ENCODE results near the gene SRGAP1. TPM values are rescaled to one million over a fixed set of nuclear protein-coding genes. Genes with fewer than 3 reads are reported as not detected.

Gene SRGAP1
- total RNA-seq, 1 experiment from 2014 or later: 26.8 TPM

DNA sequence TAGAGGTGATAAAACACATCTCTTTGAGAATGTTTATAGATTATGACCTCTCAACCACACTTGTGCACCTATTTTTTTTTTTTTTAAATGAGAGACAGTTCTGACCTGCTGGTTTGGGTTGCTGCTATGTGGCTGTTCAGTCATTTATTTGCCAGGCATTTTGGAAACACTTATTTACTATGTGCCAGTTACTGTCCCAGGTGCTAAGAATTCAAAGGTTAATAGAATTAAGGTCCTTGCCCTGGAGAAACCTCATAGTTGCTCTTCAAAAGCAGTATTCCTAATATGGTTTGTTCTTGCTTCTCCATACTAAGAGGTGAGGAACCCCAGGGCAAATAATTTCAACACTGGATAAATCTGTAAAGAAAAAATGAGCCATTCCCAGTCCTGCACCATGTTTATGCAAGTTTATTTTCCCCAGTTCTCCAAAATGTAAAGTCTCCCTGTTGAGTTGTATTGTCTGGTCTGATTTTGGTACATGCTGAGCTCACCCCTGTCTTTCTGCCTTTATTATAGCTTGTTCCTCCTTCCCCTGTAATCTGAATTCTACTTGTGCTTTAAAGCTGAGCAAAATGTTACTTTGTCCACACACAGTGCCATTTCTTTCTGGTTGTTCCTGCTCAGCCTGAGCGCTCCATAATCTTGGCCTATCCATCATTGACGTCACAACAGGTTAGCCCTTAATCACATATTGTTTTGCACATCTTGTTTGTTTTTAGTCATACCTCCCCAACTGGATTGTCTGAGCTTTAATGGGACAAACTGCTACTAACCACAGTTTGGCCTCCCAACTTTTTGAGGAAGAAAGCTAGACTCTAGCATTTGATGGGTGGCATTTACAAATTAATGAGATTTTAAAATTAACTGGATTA, 56.7 kb downstream of the SRGAP1 start:
- H3K27ac ChIP-seq (ENCODE audit: low read length): peak overlapping the region; percentile 58
- no TSS peak for BruUV-seq (replicated peaks)
- no peak for TF ChIP-seq SIN3A (IDR thresholded peaks at IDR 0.05; ENCODE audit: borderline replicate concordance, insufficient read depth, low read depth, low read length)
- no peak for TF ChIP-seq TCF7L2 (IDR thresholded peaks at IDR 0.05; ENCODE audit: low read depth, low read length)
- no peak for TF ChIP-seq CTCF (IDR thresholded peaks at IDR 0.05)
- no peak for TF ChIP-seq REST (IDR thresholded peaks at IDR 0.05; ENCODE audit: insufficient read depth in 1 of 2, low read depth in 2 of 2, low read length in 1 of 2)
- no peak for TF ChIP-seq POLR2AphosphoS5 (IDR thresholded peaks at IDR 0.05; ENCODE audit: low read depth, low read length)
- ATAC-seq (no peak), DNase-seq (ENCODE audit: low read depth, low spot score) (no peak)
- H3K4me3 ChIP-seq (ENCODE audit: low read depth in 2 of 2, low read length in 2 of 2): no peak overlapping the region
- in situ Hi-C loops (cut with HindIII; ENCODE audit: low pct_unique_long_range_greater_than_20kb, low sequenced_read_pairs): no loop called here
- CTCF ChIA-PET: no interaction called here
- H3K36me3 ChIP-seq (ENCODE audit: control insufficient read depth, insufficient read depth, low read length): no peaks in the 10 kb centered on the region
- H3K27me3 ChIP-seq (ENCODE audit: control insufficient read depth, insufficient read depth, low read length): no peaks in the 10 kb centered on the region
- H3K4me1 ChIP-seq (ENCODE audit: control insufficient read depth, insufficient read depth, low read length): peaks cover 71% of the 10 kb centered on the region
- intact Hi-C loops (cut with micrococcal nuclease; ENCODE audit: unreplicated experiment): no loop called here
- POLR2A ChIA-PET: interaction anchor here (1.6 kb wide), 1 partner anchor 14 kb away, joined by 6 read pairs; no protein-coding TSS in a partner anchor
- no peaks in the 10 kb centered on the region; the same call in 1 of the 2 replicates for H3K9me3 ChIP-seq (ENCODE audit: control insufficient read depth, insufficient read depth, low read depth, low read length)

DNA sequence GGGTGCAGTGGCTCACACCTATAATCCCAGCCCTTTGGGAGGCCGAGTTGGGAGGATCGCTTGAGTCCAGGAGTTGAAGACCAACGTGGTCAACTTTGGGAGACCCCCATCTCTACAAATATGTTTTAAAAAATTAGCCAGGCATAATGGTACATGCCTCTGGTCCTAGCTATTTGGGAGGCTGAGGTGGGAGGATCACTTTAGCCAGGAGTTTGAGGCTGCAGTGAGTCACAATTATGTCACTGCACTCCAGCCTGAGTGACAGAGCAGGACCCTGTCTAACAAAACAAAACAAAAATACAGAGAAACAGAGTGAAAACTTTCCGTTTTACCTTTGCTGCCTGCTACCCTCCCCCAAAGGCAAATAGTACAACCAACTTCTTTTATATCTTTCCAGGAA, 60.2 kb downstream of the SRGAP1 start:
- Histone ChIP-seq H3K9me3 (ENCODE audit: control insufficient read depth, insufficient read depth, low read depth, low read length) (no peaks in the 10 kb centered on the region; the same call in 1 of the 2 replicates), H3K27me3 (ENCODE audit: control insufficient read depth, insufficient read depth, low read length) (no peaks in the 10 kb centered on the region), H3K4me3 (ENCODE audit: low read depth in 2 of 2, low read length in 2 of 2) (no peak overlapping the region), H3K36me3 (ENCODE audit: control insufficient read depth, insufficient read depth, low read length) (no peaks in the 10 kb centered on the region), H3K4me1 (ENCODE audit: control insufficient read depth, insufficient read depth, low read length) (peaks cover 51% of the 10 kb centered on the region), H3K27ac (ENCODE audit: low read length) (peak overlapping the region; percentile 59)
- no peak for DNase-seq (ENCODE audit: low read depth, low spot score)
- ATAC-seq: no peak
- in situ Hi-C loops (cut with HindIII; ENCODE audit: low pct_unique_long_range_greater_than_20kb, low sequenced_read_pairs) (no loop called here), intact Hi-C loops (cut with micrococcal nuclease; ENCODE audit: unreplicated experiment) (no loop called here)
- ChIA-PET CTCF (no interaction called here), POLR2A (no interaction called here)
- BruUV-seq (replicated peaks): no TSS peak
- TF ChIP-seq TCF7L2 (IDR thresholded peaks at IDR 0.05; ENCODE audit: low read depth, low read length) (no peak), REST (IDR thresholded peaks at IDR 0.05; ENCODE audit: insufficient read depth in 1 of 2, low read depth in 2 of 2, low read length in 1 of 2) (no peak), POLR2AphosphoS5 (IDR thresholded peaks at IDR 0.05; ENCODE audit: low read depth, low read length) (no peak), SIN3A (IDR thresholded peaks at IDR 0.05; ENCODE audit: borderline replicate concordance, insufficient read depth, low read depth, low read length) (no peak), CTCF (IDR thresholded peaks at IDR 0.05) (no peak)
